ENCODE data around the gene HIVEP1.

GRCh38 chr6:12115492-12115891 lies 103.4 kb downstream of the HIVEP1 start:
- no peak for TF ChIP-seq ZNF274 (IDR thresholded peaks at IDR 0.05; ENCODE audit: low read depth, low read length)
- TF ChIP-seq YY1 (IDR thresholded peaks at IDR 0.05; ENCODE audit: insufficient read depth, insufficient read length) = no peak
